HG03064 (cell line): ENCODE results near the gene ABCB9.

Experiments
- ATAC-seq: cut with Tn5 transposase; IDR thresholded peaks from one replicate; pipeline ENCODE4 v1.9.1; 2021; ENCODE audit warnings: low read depth; ENCODE audit not compliant: unreplicated experiment

The ABCB9 gene

GRCh38 chr12:122966743-122967550 lies 684 bp upstream of the ABCB9 start:
- no peak for ATAC-seq

- no peak for ATAC-seq
These were observed 927 bp downstream of the ABCB9 start for GRCh38 chr12:122965321-122965751.

- ATAC-seq = no peak
These were observed 1.6 kb downstream of the ABCB9 start for GRCh38 chr12:122964439-122965257.

GRCh38 chr12:122963941-122964265 lies 2.4 kb downstream of the ABCB9 start:
- no peak for ATAC-seq

- ATAC-seq = no peak
These were observed 4.5 kb downstream of the ABCB9 start for GRCh38 chr12:122961531-122962329.

- no peak for ATAC-seq
These were observed 6.1 kb downstream of the ABCB9 start for GRCh38 chr12:122960193-122960569.

GRCh38 chr12:122959566-122960192 lies 6.6 kb downstream of the ABCB9 start:
- ATAC-seq = no peak

GRCh38 chr12:122958198-122958888 lies 7.9 kb downstream of the ABCB9 start:
- ATAC-seq = no peak

GRCh38 chr12:122956035-122956434 lies 10.2 kb downstream of the ABCB9 start:
- ATAC-seq = no peak

GRCh38 chr12:122955156-122955555 lies 11.1 kb downstream of the ABCB9 start:
- no peak for ATAC-seq

- no peak for ATAC-seq
These were observed 14.0 kb downstream of the ABCB9 start for GRCh38 chr12:122951979-122952892.

- ATAC-seq = no peak
These were observed 14.9 kb downstream of the ABCB9 start for GRCh38 chr12:122951406-122951805.

- no peak for ATAC-seq
These were observed 16.2 kb downstream of the ABCB9 start for GRCh38 chr12:122949816-122950675.

- no peak for ATAC-seq
These were observed 16.9 kb downstream of the ABCB9 start for GRCh38 chr12:122949405-122949804.

- ATAC-seq = no peak
These were observed 17.7 kb downstream of the ABCB9 start for GRCh38 chr12:122948605-122949004.

- ATAC-seq = no peak
These were observed 18.9 kb downstream of the ABCB9 start for GRCh38 chr12:122947352-122947792.

- no peak for ATAC-seq
These were observed 19.4 kb downstream of the ABCB9 start for GRCh38 chr12:122946690-122947341.
